Measurements from ENCODE around the gene RHEB.
"Not testable (repeated sequence)": the region's sequence is repeated elsewhere in the genome, so short reads cannot be mapped to it uniquely, and the experiment has no call there.

RHEB gene, protein sequence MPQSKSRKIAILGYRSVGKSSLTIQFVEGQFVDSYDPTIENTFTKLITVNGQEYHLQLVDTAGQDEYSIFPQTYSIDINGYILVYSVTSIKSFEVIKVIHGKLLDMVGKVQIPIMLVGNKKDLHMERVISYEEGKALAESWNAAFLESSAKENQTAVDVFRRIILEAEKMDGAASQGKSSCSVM

DNA sequence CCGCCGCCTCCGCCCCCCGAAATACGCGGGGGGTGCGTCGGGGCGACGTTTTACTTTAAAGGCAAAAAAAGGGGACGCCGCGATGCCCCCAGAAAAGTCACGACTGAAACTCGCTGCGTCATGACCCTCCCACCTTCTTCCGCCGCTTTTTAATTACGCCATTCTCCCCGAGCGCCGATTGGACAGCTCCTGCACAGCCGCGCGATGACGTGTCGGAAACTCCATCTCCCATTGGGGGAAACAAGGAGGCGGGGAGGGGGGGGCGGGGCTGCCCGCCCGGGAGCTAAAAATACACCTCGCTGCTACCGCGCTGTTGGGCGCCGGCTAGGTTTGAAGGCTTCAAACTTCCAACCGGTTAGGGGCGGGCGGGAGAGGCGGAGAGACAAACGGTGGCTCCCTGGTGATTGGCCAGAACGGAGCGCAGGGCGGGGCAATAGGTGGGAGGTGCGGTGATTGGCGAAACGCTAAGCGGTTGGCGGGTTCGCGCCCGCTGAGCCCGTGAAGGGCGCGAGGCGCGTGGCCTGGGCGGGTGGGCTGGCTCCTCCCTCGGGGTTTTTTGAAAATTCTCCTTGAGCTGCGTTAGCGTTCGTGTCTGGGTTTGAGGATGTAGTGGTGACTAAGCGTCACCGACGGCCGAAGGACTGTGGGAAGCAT lies at the start of gene RHEB:
Gene RHEB (minus strand): TSS at position 131 of the 654 bp plus-strand sequence. CDS start 384 bp downstream, outside the sequence.
- DNase-seq: peak; percentile 99

DNA sequence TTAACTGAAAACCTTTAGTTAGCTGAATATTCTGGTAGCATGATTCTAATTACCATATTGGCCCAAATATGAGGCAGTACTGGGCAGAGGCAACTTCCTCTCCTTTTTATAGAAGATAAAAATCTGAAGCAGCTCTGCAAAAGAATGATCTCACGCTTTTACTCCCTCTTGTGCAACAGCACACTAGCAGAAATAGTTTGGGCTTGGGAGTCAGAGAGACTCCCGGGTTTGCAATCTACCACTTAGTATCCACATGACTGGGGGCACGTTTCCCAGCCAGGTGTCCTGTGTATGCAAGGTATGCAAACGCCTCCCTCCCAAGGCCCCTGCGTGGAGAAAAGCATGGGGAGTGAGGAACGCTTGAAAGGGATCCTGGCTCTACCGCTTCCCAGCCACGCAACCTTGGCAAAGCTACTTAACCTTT lies 47.2 kb upstream of the RHEB start:
- no peak for DNase-seq

DNA sequence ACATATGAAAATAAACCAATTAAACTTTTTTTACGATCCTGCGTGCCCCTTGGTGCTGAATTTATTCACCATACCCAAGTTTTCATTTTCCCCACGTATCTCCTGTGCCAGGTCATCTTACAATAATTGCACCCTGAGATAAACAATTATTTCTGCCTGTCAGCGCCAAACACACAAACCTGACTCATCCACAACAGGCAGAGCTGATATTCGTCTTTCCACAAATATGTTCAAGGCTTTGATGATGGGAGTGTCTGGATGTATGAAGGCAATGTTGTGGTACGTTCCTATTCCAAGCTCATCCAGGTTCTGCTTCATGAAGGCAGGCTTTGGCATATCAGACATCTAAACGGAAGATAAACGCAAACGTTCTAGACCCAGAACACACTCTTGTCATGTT lies 45.8 kb upstream of the RHEB start:
- no peak for DNase-seq

DNA sequence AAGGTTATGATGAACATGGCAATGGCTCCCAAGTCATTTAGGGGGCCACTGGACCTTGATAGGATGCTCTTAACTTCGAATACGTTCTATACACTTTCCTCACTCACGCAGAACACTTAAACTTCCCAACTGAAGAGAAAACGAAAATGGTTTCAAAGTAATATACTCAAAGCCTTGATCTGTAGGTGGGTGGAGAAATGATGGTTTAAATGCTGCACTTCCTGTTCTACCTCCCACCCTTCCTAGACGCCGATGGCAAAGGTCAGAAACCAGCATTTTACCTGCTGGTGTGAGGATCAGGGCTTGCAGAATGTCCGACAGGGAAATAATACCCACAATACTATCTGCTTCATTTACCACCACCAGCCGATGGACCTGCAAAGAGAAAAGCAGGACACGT lies 40.5 kb upstream of the RHEB start:
- DNase-seq: no peak

DNA sequence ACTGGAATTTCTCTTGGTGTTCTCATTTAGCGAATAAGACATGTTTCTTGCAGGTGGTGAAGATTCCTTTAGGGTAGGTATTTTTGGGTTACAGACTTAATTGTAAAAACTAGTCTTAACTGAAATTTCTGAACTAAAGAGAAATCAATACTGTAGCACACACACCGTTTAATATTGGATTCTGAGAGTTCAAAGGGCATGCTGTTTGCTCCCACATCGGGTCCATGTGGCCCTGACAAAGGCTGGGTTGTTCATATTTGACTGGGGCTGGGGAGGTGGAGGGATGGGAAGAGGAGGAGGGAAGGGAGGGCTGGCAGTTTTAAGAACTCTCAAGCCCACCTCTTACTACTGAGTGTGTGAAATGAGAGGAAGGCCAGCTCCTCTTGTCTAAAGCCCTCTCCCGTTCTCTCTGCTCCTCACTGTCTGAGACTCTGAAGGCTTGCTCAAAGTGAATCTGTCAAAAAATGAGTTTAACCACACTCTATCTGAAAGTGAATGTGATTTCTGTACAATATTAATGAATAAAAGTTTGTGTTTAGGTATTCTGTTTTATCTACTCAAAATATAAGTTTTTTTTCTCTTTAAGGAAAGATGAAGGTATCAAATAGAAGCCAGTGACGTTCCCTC lies 40.0 kb upstream of the RHEB start:
- DNase-seq: no peak

DNA sequence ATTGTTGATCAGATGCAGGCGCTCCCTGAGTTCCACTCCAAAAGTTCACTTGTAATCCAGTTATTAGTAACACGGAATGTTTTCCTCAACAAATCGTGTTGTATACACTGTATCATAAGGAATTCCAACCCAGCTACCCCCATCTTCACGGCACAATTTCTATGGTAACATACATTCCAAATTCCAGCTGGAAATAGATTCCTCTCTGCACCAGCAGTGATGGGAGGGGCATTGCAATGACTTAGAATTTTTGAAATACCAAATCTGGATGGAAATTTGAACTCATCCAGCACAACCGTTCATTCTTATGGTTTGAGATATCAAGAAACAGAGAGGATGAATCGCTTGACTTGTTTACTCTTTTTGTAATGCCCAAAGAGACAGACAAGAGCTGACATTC lies 38.9 kb upstream of the RHEB start:
- DNase-seq: no peak

DNA sequence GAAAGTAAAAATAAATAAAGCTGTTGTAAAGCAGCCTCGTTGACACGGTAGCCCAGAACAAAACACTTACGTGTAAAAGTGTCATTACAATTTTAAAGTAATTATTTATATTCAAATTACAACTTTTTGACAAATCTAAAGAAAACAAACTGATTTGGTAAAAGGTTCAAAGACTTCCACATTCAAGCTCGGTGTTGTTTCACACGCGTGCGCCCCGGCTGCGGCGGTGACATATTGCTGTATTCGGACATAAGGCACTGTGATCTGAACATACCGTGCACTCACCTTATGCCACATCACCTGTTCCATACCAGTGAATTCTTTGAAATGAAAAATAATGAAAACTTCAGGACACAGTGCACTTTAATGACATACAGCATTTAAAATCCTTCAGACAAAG lies 36.9 kb upstream of the RHEB start:
- no peak for DNase-seq

DNA sequence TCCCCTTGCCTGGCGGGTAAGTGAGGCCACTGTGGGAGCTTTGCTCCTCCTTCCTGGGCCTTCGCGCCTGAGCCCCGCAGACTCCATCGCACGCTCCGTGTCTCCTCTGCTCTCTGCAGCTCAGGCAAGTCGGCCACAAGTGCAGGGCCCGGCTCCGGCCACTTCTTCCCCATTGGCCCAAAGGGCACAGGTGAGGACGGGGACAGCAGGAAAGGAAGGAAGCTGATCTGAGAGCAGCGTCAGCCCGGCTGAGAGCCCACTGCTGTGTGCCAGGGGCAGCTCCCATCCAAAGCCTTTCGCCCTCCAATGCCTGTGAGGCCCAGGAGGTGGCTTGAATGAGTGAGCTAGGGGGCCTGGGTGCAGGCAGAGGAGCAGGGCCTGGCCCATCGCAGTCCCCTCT lies 33.7 kb upstream of the RHEB start:
- DNase-seq: no peak

DNA sequence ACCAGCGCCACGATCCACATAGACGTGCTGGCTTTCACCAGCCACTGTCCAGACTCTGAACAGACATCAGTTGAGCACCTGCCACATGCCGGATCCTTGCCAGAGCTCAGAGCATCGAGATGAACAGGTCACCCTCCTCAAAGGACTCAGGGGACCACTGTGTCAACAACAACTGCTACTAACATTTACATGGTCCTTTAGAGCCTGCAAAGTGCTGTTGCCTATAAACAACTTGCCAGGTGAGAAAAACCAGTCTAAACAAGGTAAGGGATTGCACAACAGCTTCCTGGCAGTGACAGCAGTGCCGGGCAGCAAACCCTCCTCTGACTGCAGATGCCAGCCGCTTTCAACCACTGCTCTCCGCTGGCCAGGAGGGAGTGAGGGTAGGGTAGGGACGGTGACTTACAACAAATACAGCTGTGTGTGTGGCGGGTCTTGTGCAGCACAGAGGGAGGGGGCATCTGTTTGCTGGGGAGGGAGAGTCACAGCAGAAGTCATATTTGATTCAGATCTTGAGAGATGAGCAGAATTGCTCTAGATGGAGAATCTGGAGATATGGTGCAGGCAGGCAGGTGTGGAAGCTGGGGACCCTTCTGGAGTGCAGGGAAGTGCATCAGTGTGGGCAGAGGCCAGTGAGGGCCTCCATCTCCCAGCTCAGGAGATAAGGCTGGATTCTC lies 32.8 kb upstream of the RHEB start:
- no peak for DNase-seq

DNA sequence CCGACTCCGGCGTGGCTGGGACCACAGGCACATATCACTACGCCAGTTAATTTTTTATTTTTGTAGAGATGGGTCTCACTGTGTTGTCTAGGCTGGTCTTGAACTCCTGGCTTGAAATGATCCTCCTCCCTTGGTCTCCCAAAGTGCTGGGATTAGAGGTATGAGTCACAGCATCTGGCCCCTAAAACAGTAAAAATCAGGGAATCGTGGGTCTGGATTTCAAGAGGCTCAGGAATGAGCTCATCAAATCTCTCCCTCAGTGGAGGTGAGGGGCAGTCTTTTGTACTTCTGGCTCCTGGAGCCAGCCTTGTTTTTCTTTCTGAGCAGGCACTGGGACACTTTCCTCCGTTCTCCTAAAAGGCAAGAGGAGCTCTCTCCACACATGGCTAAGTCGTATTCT lies 32.1 kb upstream of the RHEB start:
- no peak for DNase-seq

DNA sequence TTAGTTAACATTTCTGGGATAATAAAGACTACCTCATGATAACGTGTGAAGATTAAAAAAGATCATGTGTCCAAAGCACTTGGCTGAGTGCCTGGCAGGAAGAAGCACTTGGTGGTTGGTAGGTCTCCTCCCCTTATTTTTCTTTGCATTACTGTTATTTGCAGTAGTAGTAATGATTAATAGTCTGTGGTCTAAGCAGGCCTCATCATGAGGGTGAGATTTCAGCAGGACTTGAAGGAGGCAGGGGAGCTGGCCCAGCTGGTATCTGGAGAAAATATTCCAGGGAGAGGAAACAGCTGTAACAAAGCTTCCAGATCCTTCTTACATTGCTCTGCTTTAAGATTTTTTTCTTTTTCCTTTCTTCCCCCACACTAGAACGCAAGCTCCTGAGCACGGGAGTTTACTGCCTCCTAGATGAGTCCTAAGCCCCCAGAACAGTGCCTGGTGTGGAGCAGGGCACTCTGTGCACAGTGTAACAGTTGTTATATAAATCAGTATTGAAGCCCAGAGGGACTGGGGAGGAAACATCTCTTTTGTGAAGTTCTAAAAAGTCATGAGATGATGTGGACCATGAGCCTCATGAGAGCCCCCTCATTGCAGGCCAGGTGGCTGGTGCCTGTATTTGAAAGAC lies 31.1 kb upstream of the RHEB start:
- DNase-seq: no peak

DNA sequence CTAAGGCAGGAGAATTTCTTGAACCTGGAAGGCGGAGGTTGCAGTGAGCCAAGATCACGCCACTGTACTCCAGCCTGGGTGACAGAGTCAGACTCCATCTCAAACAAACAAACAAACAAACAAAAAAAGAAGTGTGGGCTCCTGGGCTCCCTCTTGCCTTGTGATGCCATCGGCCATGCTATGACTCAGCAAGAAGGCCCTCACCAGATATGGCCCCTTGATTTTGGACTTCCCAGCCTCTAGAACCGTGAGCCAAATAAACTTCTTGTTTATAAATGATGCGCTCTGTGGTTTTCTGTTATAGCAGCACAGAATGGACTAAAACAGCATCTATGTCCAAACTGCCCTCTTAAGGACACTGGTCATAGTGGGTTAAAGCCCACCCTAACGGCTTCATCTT lies 29.9 kb upstream of the RHEB start:
- DNase-seq: no peak

DNA sequence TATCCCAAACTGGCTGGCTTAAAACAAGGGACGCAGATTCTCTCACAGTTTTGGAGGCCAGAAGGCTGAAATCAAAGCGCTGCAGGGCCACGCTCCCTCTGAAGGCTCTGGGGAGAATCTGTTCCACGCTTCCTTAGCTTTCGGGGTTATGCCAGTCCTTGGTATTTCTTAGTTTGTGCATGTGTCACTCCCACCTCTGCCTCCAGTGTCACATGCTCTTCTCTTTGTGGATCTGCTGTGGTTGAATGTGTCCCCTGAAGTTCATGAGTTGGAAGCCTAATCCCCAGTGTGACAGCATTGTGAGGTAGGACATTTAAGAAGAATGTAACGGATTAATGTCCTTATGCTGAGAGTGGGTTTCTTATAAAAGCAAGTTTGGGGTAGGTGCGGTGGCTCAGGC lies 29.4 kb upstream of the RHEB start:
- DNase-seq: no peak

DNA sequence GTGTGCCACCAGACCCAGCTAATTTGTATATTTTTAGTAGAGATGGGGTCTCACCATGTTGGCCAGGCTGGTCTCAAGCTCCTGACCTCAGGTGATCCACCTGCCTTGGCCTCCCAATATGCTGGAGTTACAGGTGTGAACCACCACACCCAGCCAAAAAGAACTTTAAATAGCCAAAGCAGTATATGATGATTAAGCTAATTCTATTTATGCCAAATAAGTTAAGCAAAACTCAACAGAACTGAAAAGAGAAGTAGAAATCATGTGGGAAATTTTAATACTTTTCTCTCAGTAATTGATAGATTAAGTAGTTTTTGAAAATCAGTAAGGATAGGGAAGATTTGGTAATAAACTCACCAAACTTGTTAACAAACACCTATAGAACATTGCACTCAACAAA lies 24.5 kb upstream of the RHEB start:
- no peak for DNase-seq

DNA sequence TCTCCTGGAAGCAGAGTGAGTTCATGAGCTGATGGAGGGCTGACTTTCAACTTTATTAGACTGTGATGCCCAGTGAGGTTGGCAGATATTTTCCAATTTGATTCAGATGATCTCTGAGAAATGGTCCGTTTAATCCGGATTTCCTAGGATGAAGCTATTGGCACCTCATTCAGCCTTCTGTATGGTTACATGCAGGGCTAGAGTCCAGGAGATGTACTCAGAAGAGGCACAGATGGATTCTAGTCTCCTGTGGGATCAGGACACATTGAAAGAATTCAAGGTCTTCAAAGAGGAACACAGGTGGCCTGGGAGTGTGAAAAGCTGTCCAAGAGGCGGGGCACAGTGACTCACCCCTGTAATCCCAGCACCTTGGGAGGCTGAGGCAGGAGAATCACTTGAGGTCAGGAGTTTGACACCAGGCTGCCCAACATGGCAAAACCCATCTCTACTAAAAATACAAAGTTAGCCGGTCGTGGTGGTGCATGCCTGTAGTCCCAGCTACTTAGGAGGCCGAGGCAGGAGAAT lies 23.0 kb upstream of the RHEB start:
- no peak for DNase-seq

DNA sequence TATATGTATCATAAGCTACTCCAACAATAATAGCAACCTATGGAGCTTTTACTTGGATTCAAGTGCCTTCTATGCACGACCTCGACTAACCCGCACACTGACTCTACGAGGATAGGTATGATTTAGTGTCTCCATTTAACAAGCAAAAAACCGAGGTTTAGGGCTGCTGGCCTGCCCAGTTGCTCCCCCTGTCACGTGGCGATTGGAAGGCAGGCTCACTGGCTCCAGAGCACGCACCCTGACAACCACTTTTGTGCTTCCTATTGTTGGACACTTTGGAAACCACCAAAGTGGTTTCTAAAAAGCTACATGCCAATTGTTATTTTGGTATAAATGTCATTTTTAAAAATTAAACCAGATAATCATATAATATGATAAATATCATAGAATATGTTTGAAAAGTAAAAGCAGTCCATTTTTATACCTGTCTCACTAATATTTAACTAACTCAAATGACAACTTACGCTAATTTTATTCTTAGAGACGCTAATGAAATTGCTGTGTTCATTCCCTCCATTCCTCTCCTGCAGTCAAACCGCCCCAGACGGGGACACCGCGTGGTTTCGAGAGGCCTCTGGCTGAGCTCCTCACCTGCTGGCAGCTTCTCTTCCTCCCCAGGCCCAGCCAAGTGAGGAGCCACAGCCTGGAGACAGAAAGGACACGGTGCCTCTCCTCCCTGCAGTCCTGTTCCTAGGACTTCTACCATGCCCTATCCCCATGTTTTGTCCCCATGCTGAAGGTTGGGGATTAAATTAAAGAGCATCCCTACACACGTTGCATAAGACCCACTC lies 22.2 kb upstream of the RHEB start:
- no peak for DNase-seq

DNA sequence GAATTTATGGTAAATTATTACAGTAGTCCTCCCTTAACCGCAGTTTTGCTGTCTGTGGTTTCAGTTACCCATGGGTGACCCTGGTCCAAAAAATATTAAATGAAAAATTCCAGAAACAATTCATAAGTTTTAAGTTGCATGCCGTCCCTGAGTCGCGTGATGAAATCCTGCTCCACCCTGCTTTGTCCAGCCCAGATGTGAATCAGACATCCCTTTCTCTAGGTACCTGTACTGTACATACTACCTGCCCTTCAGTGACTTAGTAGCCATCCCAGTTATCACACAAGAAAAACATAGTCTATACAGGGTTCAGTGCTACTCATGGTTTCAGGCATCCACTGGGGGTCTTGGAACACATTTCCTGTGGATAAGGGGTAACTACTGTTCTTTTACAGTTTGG lies 20.5 kb upstream of the RHEB start:
- no peak for DNase-seq

DNA sequence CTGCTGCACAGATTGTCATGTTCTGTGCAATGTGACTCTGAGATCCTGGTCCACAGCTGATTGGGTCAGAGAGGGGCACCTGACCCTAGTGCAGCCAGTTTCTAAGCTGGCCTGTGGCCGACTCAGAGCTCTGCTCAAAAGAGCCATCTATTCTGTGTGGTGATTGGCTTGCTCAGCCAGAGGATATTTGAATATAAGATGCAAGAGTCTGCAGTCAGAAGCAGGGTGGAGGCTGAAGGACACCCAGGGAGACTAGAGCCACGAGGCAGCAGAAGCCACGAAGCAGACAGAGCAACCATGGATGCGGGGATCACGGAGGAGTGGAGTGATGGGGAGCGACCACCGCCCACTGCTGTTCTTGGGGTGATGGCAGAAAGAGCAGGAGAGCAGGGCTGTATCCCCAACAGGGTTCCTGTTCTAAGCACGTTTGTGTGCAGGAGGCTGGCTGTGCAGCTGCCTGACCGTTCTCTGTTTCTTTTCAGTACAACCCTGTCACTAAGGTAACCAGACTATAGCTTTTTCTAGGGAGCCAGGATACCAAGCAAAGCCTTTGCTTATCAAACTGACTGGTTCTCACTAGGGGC lies 19.5 kb upstream of the RHEB start:
- no peak for DNase-seq

DNA sequence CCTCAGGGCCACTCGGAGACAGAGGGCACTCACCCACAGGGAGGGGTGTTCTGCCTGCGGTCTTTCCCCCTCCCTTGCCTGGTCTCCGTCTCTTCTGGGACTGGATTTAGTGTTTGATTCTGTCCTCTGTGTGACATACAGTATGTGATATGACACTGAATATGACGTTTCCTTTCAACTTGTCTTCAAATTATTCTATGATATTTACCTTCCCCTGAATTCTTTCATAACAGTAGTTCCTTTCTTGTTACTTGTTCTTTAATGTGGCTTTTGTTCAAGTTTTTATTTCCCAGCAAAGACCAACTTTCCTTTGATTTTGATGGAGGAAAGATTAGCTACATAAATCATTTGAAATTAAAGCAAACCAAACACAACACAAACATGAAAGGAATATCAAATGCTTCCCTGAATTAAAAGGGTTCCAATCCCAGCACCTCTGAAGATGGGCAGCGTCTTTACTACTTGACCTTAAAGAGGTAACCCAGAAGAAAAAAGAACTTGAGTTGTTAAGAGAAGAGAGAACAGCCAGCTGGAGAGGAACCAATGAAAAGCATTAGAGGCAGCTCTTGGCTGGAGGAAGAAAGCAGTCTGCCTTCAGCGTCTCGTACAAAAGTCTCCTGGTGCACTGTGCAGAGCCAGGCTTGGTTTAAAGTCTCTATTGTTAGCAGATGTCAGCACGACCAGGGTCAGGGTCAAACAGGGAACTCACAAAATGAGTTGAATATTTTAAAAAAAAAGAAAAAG lies 18.3 kb upstream of the RHEB start:
- DNase-seq: no peak

DNA sequence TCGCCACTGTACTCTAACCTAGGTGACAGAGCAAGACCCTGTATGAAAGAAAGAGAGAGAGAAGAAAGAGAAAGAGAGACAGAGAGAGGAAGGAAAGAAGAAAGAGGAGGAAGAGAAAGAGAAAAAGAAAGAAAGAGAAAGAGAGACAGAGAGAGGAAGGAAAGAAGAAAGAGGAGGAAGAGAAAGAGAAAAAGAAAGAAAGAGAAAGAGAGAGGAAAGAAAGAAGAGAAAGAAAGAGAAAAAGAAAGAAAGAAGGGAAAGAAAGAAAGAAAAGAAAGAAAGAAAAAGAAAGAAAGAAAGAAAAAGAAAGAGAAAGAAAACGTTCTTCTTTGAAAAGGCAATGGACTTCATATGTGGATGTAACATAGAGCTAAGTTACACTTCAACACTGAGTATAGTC lies 16.5 kb upstream of the RHEB start:
- DNase-seq: not testable (repeated sequence)

DNA sequence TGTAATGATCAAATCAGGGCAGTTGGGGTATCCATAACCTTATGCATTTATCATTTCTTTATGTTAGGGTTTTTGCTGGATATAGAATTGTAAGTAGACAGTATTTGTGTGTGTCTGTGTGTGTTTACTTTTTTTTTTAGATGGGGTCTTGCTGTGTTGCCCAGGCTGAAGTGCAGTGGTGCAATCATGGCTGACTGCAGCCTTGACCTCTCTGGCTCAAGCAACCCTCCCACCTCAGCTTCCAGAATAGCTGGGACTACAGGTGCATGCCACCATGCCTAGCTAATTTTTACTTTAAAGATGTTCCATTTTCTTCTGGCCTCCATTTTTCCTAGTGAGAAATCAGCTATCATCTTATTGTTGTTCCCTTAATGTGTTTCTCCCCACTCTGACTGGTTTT lies 10.1 kb upstream of the RHEB start:
- DNase-seq: no peak

Data from stimulated activated CD4-positive, alpha-beta T cell treated with anti-CD3 and anti-CD28 coated beads, Interleukin-15, amount 100 ng/mL, for 24 hours (primary cell).